Measurements from ENCODE around the gene CD79B.

The CD79B gene

DNA sequence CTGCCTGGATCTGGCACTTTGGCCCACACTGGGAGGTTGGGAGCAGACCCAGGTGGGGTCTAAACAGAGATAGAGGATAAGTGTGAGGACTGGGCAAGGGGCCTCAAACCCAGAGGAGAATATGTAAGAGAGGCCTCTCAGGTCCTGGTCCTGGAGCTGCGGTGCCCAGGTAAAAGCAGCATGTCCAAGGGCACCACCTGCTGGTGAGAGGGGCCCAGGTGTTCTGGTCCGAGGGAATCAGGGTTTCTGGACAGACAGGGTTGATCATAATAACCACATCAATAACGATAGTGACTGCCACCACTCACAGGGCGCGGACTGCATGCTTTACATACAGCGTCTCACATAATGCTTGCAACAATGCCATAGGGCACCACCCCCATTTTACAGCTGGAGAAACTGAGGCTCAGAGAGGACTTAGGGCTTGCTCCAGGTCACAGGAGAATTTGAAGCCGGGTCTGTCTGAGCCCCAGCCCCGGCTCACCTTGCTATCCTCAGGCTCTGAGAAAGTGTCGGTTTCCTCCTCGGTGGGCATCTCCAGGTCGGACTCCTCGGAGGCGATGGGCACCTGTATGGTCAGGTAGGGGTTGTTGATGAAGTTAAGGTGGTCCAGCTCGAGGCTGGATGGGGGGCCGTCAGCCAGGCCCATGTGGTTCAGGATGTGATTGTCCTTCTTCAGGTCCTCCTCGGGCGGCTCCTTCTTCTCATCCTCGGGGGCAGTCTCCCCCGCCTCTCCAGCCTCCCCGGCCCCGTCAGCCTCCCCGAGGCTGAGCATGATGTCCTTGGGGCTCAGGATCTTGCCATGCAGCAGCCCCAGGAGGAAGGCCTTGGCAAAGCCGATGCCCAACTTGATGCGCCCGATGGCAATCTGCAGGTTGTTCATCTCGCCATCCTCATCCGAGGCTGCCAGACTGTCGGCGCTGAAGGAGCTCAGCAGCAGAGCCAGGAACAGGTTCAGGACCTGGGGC is 19.1 kb upstream of the CD79B start:
- DNase-seq (ENCODE audit: low spot score) = peak; percentile 5

DNA sequence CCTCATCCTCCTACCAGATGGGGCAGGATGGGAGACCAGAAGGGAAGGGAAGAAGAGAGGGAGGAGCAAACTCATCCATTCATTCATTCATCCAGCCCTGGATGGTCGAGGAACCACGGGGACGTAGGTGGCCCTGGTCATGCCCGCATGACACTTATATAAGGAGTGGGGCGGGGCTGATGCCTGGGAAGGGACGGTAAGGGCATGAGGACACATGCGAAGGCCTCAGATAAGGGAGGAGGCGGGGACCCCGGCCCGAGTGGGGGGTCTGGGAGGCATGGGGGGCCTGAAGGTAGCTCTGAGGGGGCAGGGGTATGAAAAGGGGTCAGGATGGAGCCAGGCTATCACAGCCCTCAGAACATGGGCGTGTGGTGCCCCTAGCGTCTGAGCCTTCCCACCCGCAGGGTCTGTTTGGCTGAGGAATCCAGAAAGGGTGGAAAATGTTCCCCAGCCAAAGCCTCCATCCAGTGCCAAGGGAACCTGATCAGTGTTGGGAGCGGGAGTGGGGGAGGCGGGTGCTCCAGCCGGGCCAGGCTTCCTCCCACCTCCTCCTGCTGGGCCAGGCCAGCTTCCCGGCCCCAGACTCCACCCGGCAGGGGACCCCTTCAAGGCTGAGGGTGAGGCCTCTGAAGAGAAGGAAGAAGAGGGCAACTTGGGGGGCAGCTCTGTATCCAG is 17.6 kb upstream of the CD79B start:
- DNase-seq (ENCODE audit: low spot score) = no peak

DNA sequence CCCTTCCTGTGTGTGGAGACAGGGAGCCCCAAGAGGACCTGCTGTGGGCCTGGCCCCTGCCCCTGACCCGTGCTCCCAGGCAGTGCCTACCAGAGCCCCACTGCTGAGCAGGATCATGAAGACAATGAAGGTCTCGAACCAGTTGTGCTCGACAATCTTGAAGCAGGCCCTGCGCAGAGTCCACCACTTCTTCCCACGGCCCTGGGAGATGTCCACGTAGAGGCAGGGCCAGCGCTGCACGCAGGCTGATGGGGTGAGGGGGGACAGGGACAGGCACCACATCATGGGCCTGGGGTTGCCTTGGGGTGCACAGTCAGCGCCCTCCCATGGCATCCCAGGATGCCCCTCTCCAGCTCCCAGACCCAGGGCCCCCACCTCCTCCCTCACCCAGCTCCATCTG is 16.4 kb upstream of the CD79B start:
- no peak for DNase-seq (ENCODE audit: low spot score)

DNA sequence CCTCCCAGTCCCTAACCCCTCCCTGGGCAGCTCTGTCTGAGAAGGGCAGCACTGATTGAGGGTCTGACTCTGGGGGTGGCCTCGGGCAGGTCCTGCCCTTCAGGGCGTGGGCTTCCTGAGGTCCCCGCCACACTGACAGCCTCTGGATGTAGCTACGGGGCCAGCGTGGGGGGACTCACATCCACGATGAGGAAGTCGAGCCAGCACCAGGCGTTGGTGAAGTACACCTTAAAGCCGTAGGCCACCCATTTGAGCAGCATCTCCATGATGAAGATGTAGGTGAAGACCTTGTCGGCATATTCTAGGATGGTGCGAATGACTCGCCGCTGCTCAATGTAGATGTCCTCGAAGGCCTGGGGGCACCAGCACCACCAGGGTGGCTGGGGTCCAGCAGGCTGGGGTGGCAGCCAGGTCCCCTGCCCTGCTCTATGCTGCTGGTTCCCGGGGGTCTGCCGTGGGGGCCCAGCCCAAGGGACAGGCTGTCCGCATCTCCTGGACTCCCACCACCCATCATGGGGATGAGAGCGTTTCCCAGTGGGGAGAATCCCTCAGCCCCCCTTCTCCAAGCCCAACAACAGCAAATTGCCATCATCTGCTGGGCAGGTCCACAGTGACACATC is 15.7 kb upstream of the CD79B start:
- DNase-seq (ENCODE audit: low spot score) = no peak

DNA sequence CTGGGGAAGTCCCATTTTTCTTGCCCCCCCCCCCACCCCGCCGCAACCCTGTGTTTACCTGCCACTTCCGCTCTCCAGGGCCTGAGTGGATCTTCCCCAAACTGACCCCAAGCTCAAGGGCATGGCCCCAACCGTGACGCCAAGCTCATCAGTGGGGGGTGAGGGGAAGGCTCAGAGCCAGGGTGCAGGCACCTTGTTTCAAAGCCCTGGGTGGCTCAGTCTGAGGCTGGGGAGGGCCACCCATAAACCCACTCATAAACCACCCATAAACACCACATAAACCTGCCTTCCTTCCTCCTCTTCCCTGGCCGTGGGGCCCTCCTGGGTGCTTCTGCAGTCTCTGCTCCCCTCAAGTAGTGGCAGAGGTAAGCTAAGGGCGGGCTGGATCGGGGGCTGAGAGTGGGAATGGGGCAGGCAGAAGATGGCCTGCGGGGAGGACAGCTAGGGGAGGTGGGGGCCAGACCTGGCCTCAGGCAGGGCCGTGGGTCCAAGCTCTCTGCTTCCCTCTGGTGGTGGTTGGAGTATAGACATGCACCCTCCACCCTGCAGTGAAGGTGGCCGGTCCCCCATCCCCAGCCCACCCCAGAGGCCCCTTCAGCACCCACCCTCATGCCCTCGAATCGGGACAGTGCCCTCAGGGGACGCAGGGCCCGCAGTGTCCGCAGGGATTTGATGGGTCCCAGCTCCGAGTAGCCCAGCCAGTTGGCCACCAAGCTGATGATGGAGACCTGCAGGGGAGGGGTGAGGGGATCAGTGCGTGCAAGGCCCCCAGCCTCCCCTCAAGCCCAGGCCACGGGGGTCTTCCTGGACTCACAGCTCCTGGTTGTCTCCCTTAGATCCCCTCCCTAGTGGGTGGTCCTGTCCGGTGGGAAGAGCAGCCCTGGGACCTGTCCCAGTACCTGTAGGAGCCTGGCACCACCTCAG is 14.6 kb upstream of the CD79B start:
- peak; percentile 56 for DNase-seq (ENCODE audit: low spot score)

DNA sequence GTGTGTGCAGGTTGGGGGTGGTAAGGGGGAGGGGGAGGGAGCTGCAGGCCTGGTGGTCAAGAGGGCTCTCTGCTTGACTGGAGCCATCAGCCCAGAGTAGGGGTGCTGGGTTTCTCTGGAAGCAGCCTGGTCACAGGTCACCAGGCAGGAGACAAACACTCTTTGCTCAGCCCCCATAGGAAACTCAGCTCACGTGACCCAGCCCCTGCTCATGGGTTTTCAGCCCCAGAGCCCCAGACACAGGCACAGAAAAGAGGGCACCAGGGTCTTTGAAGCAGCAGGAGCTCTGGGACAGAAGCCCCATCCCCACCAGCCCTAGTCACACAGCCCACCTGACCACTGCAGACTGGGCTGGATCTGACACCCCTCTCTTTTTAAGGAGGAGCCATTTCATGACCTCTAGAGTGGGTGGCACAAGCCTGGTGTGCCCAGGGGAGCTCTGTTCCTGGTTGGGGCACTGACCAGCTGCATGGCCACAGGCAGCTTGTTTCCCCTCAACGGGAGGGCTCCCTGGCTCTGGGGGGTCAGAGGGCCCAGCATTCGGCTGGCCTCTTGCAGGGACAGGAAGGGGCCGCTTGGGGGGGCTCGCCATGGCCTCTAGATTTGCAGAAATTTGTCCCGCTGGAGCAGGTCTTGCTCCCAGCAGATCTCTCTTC is 13.8 kb upstream of the CD79B start:
- DNase-seq (ENCODE audit: low spot score) = no peak

DNA sequence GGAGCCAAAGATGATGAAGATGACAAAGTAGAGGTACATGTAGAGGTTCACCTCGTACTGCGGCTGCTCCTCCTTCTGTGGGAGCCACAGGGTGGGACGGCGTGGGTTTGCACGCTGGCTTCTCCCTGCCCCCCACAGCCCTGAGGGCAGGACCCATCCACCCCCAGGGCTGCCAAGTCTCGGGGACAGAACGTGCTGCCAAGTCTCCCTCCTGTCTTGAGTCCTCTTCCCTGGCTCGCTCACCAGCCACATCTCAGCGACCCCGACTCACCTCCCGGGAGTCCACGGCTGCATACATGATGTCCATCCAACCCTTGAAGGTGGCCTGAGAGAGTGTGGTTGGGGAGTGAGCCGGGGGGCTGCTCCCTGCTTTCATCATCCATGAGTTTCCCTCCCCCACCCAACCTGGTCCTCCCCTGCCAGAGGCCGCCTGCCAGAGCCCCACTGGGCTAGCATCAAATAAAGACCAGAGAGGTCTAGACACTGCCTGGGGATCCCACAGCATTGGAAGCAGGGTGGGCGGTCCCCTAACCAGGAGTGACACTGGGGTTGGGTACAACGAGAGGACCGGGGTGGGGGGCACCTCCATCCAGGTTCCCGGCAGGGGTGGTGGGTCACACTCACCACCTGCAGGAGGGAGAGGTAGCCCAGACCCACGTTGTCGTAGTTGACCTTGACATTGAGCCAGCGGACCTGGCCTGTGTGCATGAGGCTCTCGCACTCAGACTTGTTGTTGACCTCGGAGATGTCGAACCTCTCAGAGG is 12.8 kb upstream of the CD79B start:
- DNase-seq (ENCODE audit: low spot score) = no peak

DNA sequence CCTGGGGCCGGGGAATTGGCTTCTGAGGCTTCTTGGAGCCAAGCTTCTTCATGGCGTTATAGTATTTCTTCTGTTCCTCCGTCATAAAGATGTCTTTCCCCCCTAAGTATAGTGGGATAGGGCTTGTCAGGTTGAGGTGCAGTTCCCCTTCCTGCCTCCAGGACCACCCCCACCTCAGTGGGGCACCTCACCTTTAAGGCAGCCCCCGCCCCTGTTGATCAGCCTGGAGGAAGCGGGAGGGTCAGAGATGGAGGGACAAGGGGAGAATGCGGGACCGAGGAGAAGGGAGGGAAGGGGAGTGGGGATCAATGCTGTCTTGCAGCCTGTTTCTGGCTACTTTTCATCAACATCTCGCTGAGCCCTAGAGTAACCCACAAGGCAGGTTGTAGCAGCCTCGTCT is 11.6 kb upstream of the CD79B start:
- no peak for DNase-seq (ENCODE audit: low spot score)

DNA sequence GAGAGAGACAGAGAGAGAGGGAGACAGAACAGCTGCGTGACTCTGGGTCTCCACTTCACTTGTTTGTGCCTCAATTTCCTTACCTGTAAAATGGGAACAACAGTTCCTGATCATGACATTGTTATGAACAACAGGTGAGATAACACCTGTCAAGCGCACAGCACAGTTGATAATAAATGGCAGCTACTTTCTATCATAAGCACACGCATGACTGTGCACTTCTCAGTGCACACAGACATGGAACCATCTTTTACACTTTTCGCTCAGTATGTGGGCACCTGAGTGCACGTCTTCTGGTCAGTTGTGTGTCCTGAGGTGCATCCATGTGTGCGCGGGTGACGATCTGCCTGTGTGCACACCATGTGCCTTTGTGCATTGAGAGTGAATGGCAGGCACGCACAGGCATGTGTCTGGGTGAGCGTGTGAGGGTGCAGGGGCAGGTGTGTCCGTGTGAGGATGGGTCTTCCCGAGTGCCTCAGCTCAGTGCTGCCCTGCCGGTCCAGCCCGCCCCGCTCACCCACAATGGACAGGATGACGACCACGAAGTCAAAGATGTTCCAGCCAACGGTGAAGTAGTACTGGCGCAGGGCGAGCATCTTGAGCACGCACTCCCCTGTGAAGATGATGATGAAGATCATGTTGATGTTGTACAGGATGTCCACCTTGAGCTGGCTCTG is 10.3 kb upstream of the CD79B start:
- DNase-seq (ENCODE audit: low spot score) = no peak

DNA sequence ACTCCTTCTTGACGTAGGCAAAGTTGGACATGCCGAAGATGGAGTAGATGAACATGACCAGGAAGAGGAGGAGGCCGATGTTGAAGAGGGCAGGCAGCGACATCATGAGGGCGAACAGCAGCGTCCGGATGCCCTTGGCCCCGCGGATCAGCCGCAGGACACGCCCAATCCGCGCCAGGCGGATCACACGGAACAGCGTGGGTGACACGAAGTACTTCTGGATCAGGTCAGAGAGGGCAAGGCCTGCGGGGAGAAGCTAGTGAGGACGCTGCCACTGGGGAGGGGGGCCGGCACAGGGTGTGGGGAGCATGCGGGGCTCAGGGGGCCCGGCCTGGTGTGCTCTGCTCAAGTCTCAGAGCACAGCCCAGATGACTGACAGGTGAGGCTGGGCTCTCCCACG is 9.6 kb upstream of the CD79B start:
- DNase-seq (ENCODE audit: low spot score) = no peak

DNA sequence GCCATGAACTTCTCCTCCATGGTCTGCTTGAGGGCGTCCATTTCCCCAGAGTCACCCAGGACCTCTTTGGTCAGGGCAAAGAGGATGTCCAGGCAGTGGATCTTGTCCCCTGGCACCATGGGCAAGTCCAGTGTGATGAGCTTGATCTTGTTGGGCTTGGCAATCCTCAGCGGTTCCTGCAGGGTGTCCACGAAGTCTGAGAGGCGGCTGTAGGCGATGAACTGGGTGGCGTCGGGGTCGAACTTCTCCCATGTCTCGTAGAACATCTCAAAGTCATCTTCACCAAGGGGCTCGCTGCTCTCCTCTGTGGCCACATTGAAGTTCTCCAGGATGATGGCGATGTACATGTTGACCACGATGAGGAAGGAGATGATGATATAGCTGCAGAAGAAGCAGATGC is 9.0 kb upstream of the CD79B start:
- DNase-seq (ENCODE audit: low spot score) = no peak

DNA sequence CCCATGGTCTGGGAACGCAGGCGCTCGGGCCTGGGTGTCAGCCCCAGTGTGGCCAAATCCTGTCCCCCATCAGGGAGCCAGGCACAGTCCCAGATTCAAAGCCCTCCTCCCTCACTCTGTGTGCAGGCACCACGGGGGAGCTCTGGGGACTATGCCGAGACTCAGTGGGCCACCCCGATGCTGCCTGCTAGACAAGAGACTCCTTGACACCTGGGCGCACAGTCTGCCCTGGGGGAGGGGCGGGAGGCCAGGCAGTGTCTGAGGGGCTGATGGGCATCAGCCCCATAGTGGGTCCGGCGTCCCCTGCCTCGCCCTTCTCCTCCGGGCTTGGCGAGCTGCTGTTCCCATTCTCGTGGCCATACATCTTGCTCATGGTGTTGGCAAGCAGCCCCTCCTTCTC is 8.5 kb upstream of the CD79B start:
- no peak for DNase-seq (ENCODE audit: low spot score)

DNA sequence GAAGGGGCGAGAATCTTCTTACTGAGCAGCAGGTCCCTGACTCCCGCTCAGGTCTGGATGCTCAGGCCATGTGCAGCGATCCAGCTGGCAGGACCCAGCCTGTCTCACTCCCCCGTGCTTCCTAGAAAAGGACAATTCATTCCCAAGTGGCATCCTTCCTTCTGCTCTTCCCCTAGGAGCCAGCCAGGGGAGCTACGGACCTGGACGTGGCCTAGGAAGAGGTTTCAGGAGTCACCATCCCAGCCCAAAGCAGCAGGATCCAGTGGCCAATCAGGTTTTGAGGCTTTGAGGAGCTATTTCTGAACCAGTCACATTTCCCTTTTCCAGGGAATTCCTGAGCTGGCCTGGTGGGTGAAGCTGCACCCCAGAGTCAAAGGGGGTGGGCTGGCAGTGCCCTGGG is 7.8 kb upstream of the CD79B start:
- DNase-seq (ENCODE audit: low spot score) = no peak

DNA sequence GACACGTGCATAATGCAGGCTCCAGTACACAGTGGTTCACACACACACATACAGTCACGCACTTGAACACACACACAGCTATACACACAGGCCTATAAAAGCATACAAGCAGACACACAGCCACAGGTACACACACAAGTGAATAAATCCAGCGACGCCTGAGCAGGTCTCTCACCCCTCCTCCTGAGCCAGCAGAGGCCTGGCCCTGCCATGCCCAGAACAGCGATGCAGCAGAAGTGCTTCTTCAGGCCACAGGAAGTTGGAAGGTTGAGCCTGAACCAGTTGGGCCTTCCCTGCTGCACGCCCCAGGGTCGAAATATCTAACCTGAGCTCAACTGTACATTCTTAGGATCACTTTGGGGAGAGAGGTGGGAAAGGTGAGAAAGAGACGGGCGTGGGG is 7.3 kb upstream of the CD79B start:
- no peak for DNase-seq (ENCODE audit: low spot score)

DNA sequence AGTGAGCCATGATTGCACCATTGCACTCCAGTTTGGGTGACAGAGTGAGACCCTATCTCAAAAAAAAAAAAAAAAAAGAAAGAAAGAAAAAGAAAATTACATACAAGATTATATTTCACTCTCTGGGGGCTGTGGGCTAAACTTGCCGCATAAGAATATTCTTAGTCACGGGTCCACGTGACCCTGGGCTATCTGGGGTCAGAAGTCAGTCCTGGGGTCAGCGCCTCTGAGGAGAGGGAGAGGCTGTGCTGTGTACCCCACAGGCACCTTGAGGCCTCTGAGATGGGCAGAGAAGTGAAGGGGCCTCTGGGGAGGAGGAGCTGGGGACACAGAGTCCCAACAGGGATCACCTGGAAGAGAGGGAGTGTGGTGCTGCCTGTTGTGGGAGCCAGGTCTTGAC is 5.8 kb upstream of the CD79B start:
- no peak for DNase-seq (ENCODE audit: low spot score)

DNA sequence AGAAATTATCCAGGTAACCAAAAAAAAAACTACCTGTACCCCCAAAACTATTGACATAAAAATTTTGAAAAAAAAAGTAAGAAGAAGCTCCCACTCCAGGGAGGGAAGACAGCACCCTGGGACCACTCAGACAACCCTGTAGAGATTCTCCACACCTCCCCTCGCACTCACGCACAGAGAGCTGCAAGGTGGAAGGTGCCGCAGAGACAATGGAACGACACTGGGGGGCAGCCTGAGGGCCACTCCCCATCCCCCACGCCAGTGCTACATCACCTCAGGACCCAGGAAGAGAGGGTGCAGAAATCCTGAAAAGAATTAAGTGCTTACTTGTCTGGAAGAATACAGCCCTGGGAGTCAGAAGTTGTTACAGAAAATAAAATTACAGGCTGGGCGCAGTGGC is 5.2 kb upstream of the CD79B start:
- DNase-seq (ENCODE audit: low spot score) = no peak

DNA sequence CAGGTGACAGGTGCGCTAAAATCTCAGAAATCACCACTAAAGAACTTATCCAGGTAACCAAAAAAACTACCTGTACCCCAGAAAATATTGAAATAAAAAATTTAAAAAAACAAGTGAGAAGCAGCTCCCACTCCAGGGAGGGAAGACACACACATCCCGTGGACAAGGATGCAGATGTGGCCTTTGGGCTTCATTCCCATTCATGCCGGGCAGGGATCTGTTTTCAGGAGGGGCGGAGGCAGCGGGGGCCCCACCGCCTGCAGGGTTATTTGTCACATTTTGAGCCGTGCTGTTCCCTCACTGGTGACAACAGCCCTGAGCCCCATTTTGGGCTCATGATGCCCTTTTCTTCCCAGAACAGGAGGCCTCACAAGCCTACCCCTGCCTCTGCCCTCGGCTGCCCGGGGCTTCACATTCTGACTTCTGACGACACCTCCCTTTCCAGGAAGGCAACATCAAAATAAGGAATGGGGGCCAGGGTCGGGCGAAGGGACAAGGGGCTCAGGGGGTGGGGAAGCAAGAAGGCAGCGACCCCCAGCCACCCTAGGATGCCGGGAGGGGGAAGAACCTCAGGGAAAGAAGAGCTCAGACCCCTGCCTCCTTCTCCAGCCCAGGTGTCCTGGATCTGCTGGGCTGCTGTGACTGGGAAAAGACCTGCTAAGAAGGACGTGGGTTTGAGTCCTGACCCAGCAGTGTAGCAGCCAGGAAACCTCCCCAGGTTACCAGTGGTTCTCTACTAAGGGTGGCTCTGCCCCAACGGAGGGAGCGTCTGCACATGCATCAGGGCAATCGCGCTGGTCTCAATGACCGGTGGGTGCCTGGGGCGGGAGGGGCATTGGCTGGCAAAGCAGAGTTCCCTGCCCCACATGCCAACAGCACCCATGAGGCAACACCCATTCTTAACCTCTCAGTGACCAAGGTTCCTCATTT is 2.3 kb upstream of the CD79B start:
- no peak for DNase-seq (ENCODE audit: low spot score)

DNA sequence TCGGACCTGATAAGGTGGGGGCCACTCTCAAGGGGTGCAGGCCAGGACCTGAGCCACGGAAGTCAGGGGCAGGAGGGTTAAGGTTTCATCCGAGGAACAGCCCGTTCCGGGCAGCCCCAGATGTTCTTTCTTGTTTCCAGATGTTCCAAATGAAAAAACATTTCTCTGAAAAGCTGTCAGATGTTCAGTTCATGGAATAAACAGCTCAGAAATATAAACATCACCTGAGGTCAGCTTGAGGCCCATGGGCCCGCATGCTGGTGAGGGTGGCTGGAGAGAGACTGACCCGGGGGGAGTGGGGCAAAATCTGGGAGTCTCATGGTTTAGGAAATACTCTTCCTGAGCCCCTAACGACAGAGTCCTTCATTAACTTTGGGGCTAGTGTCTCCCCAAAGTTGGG is 1.5 kb upstream of the CD79B start:
- no peak for DNase-seq (ENCODE audit: low spot score)

DNA sequence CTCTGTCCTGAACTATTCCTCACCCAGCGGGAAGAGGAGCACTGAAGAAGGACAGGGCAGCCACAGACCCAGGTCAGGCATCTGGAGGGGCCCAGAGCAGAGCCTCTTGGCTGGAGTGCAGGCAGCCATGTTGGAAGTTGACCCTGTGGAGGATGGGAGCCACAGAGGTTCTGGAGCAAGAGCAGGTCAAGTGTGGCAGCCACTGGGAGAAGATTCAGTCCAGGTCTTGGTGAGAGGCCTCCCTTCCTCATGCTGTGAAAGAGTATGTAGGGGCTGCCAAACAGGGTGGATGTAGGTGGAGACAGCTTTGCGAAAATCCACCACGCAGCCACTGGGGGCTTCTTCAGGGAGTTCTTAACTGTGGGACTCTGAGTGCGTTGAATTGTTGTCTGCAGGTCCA is 590 bp upstream of the CD79B start:
- no peak for DNase-seq (ENCODE audit: low spot score)
